ENCODE data around the gene KCNH1.

KCNH1 gene

DNA sequence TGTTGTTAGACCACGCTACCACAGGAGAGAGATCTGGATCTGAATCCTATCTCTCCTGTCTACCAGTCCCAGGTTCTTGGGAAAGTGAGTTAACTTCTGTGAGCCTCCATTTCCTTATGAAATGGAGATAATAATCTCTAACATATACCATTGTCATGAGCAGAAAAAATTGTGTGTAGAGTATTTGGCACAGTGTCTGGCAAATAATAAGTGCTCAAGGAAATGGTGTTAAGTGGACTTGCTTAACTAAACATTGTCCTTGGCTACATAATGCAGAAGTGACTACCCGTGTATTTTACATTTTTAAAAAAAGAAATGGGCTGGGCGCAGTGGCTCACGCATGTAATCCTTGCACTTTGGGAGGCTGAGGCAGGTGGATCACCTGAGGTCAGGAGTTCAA is 217.4 kb downstream of the KCNH1 start:
- TF ChIP-seq EGR1 (IDR thresholded peaks at IDR 0.05) (no peak), CREB1 (IDR thresholded peaks at IDR 0.05; ENCODE audit: low read depth) (no peak)

DNA sequence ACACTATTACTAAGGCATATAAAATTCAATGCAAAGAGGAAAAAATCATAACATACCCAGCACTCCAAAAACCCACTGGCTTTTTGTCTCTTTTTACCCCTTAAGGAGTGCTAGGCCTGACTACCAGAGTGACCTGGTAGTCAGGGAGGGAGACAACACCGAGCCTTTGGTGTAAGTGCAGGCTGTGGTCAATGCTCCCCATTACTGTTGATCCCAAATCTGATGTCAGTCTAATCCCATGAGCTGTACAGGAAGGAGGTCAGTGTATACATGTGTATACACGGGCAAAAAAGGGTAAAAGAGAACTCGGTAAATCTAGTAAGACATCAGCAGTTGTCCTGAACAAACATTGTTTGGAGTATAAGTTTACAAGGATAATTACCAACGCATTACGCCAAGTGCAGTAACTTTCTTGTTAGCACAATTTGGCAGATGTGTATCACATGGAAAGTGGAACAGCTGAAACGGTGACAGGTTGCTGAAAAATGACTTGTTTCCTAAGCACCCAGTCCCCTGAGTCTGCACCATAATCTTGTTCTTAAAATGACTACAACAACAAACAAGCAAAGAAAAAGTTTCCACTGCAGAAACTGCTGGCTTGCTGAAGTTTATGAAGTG is 217.9 kb downstream of the KCNH1 start:
- no peak for TF ChIP-seq FOXM1 (IDR thresholded peaks at IDR 0.05; ENCODE audit: borderline replicate concordance, low read depth)
- no peak for TF ChIP-seq TCF12 (IDR thresholded peaks at IDR 0.05; ENCODE audit: low read depth)
- no peak for TF ChIP-seq EGR1 (IDR thresholded peaks at IDR 0.05)
- TF ChIP-seq CEBPB (IDR thresholded peaks at IDR 0.05): no peak
- TF ChIP-seq EP300 (IDR thresholded peaks at IDR 0.05; ENCODE audit: borderline replicate concordance): no peak
- no peak for TF ChIP-seq CREB1 (IDR thresholded peaks at IDR 0.05; ENCODE audit: low read depth)
- TF ChIP-seq, protein P1, sequence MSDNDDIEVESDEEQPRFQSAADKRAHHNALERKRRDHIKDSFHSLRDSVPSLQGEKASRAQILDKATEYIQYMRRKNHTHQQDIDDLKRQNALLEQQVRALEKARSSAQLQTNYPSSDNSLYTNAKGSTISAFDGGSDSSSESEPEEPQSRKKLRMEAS (IDR thresholded peaks at IDR 0.05): no peak
- TF ChIP-seq ZBTB7A (IDR thresholded peaks at IDR 0.05; ENCODE audit: low read depth): no peak
- TF ChIP-seq YY1 (IDR thresholded peaks at IDR 0.05; ENCODE audit: low read depth): no peak
- TF ChIP-seq NFIC (IDR thresholded peaks at IDR 0.05): no peak
- no peak for TF ChIP-seq RAD21 (IDR thresholded peaks at IDR 0.05; ENCODE audit: low read depth)
- TF ChIP-seq, protein P2, sequence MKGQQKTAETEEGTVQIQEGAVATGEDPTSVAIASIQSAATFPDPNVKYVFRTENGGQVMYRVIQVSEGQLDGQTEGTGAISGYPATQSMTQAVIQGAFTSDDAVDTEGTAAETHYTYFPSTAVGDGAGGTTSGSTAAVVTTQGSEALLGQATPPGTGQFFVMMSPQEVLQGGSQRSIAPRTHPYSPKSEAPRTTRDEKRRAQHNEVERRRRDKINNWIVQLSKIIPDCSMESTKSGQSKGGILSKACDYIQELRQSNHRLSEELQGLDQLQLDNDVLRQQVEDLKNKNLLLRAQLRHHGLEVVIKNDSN (IDR thresholded peaks at IDR 0.05): no peak
- TF ChIP-seq, protein P3, sequence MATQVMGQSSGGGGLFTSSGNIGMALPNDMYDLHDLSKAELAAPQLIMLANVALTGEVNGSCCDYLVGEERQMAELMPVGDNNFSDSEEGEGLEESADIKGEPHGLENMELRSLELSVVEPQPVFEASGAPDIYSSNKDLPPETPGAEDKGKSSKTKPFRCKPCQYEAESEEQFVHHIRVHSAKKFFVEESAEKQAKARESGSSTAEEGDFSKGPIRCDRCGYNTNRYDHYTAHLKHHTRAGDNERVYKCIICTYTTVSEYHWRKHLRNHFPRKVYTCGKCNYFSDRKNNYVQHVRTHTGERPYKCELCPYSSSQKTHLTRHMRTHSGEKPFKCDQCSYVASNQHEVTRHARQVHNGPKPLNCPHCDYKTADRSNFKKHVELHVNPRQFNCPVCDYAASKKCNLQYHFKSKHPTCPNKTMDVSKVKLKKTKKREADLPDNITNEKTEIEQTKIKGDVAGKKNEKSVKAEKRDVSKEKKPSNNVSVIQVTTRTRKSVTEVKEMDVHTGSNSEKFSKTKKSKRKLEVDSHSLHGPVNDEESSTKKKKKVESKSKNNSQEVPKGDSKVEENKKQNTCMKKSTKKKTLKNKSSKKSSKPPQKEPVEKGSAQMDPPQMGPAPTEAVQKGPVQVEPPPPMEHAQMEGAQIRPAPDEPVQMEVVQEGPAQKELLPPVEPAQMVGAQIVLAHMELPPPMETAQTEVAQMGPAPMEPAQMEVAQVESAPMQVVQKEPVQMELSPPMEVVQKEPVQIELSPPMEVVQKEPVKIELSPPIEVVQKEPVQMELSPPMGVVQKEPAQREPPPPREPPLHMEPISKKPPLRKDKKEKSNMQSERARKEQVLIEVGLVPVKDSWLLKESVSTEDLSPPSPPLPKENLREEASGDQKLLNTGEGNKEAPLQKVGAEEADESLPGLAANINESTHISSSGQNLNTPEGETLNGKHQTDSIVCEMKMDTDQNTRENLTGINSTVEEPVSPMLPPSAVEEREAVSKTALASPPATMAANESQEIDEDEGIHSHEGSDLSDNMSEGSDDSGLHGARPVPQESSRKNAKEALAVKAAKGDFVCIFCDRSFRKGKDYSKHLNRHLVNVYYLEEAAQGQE (IDR thresholded peaks at IDR 0.05; ENCODE audit: low read depth): no peak
- no peak for TF ChIP-seq TAF1 (IDR thresholded peaks at IDR 0.05; ENCODE audit: low read depth)
- no peak for TF ChIP-seq TEAD4 (IDR thresholded peaks at IDR 0.05)

DNA sequence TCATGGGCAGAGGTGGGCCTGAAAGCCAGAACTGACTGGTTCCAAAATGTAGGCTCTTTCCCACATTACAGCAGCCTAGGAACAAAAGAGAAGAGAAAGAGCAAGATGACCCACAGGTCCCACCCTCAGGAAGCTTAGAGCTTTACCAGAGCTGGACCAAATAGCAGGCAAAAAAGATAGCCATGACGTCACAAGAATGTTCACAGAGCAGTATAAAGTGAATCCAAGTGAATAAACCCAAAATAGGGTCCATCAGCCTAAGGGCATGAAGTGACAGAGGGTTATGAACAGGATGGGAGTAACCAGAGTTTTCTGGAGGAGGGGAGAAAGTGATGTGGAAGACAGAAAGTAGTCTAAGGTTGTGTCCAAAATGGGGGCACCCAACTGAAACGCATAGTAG is 221.2 kb downstream of the KCNH1 start:
- TF ChIP-seq CREB1 (IDR thresholded peaks at IDR 0.05; ENCODE audit: low read depth) (no peak), TEAD4 (IDR thresholded peaks at IDR 0.05) (no peak), TAF1 (IDR thresholded peaks at IDR 0.05; ENCODE audit: low read depth) (no peak)

DNA sequence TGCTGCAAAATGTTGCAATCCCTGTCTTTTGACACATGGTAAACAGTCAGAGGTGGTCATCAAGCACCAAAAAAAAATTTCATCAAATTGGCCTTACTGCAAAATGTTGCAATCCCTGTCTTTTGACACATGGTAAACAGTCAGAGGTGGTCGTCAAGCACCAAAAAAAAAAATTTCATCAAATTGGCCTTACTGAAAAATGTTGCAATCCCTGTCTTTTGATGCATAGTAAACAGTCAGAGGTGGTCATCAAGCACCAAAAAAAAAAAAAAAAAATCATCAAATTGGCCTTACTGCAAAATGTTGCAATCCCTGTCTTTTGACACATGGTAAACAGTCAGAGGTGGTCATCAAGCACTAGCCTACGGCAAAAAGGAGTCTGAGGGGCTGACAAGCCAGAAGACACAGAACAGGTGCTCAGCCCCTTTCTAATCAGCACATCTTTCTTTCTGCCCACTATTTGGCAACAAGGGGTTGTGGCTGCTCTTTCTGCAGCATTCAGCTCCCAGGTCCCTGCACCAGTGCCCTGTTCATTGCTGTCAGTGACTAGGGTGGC is 223.8 kb downstream of the KCNH1 start:
- no peak for TF ChIP-seq ZBTB7A (IDR thresholded peaks at IDR 0.05; ENCODE audit: low read depth)
- TF ChIP-seq, protein P2 (IDR thresholded peaks at IDR 0.05): no peak

DNA sequence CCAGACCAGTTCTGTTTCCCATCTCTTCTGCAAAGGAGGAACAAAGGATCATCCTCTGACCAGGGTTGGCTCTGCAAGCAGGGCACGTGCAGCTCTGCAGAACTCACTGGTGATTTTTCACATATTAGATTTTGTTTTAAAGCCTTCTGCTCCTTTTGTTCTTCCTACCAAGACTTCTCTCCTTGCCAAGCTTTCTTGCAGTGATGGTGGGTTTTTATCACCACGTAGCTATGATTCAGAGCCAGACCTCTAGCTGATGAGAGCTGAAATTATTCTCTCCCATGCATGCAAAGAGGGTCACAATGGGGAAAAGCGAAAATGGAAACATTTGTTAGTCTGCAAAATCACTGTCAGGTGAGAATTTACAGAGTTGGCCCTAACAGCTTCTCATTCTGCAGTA is 225.2 kb downstream of the KCNH1 start:
- no peak for TF ChIP-seq YY1 (IDR thresholded peaks at IDR 0.05; ENCODE audit: low read depth)
- no peak for TF ChIP-seq TCF12 (IDR thresholded peaks at IDR 0.05; ENCODE audit: low read depth)
- no peak for TF ChIP-seq RAD21 (IDR thresholded peaks at IDR 0.05; ENCODE audit: low read depth)
- TF ChIP-seq FOXM1 (IDR thresholded peaks at IDR 0.05; ENCODE audit: borderline replicate concordance, low read depth): no peak
- no peak for TF ChIP-seq EP300 (IDR thresholded peaks at IDR 0.05; ENCODE audit: borderline replicate concordance)

DNA sequence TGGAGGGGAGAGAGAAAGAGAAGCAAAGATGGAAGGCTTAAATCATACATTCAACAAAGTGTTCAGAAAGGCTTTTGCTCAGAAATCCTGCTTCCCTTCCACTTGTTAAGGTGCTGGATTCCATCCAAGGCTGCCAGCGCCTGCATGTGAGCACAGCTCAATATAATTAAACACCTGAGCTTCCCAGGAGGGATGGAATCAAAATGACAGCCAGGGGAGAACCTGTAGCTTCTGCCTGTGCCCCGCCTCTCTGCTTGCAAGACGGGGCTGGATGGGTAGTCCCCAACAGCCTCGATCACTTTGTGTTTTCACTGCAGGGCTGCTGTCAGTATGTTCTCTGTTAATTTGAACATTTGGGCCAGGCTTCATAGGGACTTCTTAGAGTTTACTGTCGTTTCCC is 225.7 kb downstream of the KCNH1 start:
- TF ChIP-seq YY1 (IDR thresholded peaks at IDR 0.05; ENCODE audit: low read depth): no peak
- no peak for TF ChIP-seq CREB1 (IDR thresholded peaks at IDR 0.05; ENCODE audit: low read depth)
- TF ChIP-seq ZBTB7A (IDR thresholded peaks at IDR 0.05; ENCODE audit: low read depth): no peak
- TF ChIP-seq, protein P3 (IDR thresholded peaks at IDR 0.05; ENCODE audit: low read depth): no peak
- TF ChIP-seq, protein P1 (IDR thresholded peaks at IDR 0.05): no peak
- no peak for TF ChIP-seq CEBPB (IDR thresholded peaks at IDR 0.05)
- TF ChIP-seq FOXM1 (IDR thresholded peaks at IDR 0.05; ENCODE audit: borderline replicate concordance, low read depth): no peak
- TF ChIP-seq RAD21 (IDR thresholded peaks at IDR 0.05; ENCODE audit: low read depth): no peak
- no peak for TF ChIP-seq NFIC (IDR thresholded peaks at IDR 0.05)
- TF ChIP-seq EP300 (IDR thresholded peaks at IDR 0.05; ENCODE audit: borderline replicate concordance): no peak
- TF ChIP-seq, protein P2 (IDR thresholded peaks at IDR 0.05): no peak
- TF ChIP-seq TCF12 (IDR thresholded peaks at IDR 0.05; ENCODE audit: low read depth): no peak
- TF ChIP-seq TAF1 (IDR thresholded peaks at IDR 0.05; ENCODE audit: low read depth): no peak
